Smooth muscle cell of the brain vasculature (primary cell): Measurements from ENCODE around the gene GLYATL1B.
"Not testable (repeated sequence)": the region's sequence is repeated elsewhere in the genome, so short reads cannot be mapped to it uniquely, and the experiment has no call there.

ENCODE experiments used
- DNase-seq: peaks from one replicate; pipeline ENCODE4 v3.0.0-alpha.2; 2012; ENCODE audit warnings: low read depth, low spot score

GLYATL1B gene, protein sequence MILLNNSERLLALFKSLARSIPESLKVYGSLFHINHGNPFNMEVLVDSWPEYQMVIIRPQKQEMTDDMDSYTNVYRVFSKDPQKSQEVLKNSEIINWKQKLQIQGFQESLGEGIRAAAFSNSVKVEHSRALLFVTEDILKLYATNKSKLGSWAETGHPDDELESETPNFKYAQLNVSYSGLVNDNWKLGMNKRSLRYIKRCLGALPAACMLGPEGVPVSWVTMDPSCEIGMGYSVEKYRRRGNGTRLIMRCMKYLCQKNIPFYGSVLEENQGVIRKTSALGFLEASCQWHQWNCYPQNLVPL

DNA sequence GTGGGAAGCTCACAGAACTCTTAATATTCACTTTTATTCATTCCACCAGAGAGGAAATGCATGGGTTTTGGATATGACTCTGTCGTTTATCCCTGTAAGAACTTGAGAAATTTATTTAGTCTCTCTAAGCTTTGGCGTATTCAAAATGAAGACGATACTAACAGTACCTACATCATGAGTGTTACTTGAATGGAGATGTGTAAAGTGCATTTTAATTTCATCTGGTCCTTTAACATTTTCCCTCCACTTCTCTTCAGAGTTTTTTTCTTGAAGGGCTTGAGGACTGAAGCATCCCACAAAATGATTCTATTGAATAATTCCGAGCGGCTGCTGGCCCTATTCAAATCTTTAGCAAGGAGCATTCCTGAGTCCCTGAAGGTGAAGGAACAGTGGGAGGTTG lies at the start of gene GLYATL1B:
GLYATL1B (plus strand) TSS at position 301 of the 400 bp plus-strand sequence; CDS start at position 301, 0 bp downstream.
- DNase-seq = not testable (repeated sequence)

DNA sequence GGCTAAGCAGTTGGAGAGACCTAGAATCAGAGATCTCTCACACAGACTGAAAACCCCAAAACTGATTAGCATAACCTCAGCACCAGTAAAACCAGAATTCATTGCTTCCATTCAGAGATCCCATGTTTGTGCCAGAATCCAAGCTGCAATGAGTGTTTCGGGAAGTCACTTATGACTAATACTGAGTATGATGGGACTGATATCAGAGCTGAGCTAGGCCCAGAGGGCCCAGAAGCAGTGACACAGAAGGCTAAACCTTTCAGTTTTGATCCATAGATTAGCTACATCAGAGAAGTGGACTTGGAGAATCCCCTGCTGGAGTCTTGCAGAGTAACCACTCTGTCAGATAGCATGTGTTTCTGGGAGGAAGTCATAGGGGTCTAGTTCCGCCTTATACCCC lies 49.6 kb upstream of the GLYATL1B start:
- not testable (repeated sequence) for DNase-seq

- DNase-seq = not testable (repeated sequence)
These were observed 48.7 kb upstream of the GLYATL1B start for GRCh38 chr11:59037434-59037833.

DNA sequence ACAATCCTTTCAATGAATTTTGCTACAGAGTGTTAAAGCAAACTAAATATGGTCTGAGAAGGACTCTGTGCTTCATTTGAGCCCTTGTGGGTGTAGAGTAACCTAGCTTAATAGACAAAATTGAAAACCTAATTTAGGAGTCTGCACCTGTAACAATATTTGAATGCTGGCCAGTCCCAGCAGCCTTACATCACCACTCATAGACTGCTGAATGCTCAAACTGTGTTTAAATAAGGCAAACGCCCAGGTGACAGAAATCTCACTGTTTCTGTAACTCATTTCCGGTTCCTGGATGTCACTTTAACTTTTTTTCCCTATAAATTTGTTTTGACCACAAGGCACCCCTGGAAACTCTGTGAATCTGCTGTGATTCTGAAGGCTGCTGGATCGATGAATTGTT lies 45.5 kb upstream of the GLYATL1B start:
- no peak for DNase-seq

GRCh38 chr11:59051383-59051782 lies 34.7 kb upstream of the GLYATL1B start:
- DNase-seq = not testable (repeated sequence)

DNA sequence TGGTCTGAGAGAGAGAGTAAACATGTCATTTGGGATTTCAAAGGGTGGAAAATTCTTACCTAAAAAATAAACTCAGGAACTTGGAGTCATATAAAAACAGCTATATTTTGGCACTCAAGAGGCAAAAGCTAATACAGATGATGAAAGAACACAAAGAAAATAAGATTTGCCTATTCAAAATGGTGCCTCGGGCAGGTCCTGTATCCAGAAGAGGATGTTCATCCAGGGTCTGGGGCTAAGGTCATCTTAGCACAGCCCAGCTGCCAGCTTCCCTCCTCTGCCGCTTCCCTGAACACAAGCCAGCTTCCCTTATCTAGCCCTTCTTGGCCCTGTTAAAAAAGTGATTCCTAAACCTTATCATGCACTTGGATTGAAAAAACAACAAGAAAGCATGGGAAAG lies 33.8 kb upstream of the GLYATL1B start:
- not testable (repeated sequence) for DNase-seq

DNA sequence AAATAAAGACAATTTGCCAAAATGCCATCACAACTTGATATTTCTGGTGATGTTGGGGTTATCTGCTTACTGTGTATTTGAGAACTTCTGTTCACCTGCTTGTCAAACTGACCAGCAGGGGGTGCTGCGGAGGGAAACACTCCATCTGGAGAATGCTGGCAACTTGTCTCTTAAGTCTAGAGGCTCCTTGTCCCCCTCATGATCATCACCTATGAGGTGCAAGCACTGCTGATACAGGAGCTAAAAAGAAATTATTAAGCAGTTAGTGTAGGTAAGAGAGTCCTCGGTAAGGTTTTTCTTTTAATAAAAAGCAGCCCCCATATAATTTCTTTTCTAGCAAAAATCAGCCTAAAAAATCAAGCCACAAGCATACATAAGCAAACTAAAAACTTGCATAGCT lies 32.7 kb upstream of the GLYATL1B start:
- peak; percentile 15 for DNase-seq

DNA sequence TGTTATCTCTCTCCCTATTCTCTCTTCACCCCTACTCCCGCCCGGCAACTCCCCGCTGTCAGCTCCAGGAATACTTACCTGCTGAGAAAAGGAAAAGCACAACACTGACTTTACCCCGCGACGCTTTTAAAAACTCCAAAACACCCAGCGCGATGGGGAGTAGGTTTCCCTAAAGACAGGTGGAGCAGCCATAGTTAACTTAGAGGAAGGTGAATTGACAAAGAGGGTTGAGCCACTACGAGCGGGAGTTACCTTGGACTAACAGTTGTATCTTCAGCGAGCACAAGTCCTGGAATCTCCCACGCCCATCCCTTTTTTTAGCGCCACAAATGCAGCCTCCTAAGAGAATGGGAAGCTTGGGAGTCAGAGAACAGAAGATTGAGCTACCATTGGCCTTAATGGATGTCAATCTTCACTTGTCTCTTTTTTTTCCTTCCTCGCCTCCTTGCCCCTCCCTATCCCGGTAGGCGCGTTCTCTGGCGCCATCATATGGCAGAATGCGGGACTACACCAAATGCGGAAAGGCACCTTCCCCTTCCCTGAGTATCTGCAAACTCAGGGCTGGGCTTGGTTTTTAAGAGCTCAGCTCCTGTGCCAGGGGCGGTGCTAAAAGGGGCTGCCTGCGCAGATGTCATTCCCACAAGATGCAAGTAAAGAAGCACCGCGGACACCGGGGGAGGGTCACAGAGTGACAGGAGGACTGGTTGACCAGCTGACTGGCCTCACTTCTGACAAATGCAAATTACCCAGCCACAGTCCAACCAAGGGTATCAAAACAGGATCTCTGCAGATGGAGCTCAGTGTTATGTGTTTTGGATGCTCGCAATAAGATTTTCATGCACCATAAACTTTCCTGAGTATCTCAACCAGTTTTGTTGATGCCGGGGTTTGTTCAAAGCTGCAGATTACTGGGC lies 27.7 kb upstream of the GLYATL1B start:
- peak; percentile 45 for DNase-seq

GRCh38 chr11:59060096-59060495 lies 26.0 kb upstream of the GLYATL1B start:
- not testable (repeated sequence) for DNase-seq

DNA sequence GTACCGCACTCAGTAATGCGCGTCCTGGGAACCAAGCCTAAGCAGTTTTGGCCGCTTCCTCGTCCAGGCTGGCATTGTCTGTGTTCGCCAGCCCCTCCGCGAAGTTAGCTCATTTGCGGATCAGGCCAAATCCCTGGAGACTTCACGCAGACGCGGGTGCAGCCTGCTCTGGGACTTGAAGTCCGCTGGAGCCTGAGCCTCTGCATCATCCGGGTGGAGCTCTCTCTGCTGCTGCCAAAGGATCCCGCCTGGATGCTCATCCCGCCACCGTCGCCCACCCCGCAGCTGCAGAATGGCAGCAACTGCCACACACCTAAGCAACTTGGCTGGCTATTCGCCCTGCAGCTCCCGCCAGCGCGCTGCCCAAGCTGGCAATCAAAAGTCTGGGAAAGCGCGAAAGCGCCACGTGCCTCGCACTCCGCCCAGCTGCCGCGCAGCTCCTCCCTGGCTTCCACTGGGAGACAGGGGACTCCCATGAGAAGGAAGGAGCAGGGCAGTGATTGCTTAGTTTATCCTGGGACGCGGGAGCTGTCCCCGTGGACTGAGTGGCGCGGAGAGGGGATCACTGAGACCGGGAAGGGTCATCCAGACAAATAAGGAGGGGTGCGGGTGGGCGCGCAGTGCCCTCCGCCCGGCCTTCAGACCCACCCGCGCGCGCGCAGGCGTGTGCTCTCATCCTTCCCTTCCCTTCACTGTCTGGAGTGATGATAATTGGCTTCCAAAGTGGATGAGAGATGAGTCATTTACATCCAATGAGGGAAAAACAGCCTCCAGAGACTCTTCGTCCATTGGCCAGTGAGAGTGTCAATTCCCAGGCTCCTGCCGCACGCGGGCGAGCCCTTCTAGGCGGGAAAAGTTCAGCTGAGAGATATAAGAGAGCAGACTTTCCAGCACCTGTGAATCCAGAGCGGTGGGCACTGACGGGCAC lies 23.2 kb upstream of the GLYATL1B start:
- DNase-seq = no peak

DNA sequence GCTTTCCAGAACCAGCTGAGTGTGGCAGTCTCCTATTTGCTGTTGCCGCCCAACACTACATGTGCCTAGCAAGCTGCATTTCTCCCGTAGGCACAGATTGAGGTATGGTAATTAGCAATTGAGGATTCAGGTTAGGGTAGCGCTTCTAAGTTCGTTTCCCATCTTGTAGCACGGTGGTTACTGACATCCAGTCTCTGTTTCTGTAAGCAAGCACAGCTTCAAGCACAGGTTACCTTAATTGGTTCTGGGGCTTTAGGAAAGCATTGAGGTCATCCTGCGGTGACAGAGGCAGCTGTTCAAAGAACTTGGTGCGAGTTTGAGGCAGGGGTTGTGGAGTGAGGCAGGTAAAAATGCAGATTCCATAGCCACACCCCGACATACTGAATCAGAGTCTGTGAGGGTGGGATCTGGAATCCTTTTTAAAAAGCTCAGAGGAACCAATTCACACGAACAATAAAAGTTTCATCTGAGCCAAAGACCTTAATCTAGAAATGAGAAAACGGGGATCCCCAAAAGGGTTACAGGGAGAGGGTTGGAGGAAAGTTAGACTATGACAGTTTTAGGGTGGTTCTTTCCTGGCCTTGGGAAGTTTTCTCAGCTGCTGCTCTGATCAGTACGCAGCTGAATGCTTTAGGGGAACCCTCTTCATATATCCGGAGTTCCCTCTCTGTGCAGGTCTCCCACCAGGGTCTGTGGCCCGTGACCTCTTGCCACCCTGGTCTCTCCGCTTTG lies 21.9 kb upstream of the GLYATL1B start:
- not testable (repeated sequence) for DNase-seq

GRCh38 chr11:59069087-59069486 lies 17.0 kb upstream of the GLYATL1B start:
- no peak for DNase-seq

GRCh38 chr11:59076876-59077571 lies 9.1 kb upstream of the GLYATL1B start:
- DNase-seq = no peak

GRCh38 chr11:59078435-59078834 lies 7.7 kb upstream of the GLYATL1B start:
- no peak for DNase-seq

DNA sequence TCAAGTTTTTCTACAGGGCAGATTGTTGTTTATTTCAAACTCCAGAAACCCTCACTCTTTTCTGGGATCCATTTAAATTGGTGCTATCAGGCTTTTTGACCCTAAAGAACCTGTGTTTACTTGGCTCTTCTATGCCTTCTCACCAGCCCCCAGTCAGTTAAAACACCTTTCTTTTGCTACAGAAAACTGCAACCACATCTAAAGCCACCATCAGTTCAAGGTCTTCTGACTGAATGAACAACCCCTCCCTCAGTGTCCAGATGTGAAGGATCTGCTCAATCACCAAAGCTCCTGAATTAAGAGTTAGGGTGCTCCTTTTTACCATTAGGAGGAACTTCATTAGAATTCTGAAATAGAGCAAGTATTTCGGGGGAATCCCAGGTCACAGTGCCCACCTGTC lies 7.0 kb upstream of the GLYATL1B start:
- DNase-seq = no peak

DNA sequence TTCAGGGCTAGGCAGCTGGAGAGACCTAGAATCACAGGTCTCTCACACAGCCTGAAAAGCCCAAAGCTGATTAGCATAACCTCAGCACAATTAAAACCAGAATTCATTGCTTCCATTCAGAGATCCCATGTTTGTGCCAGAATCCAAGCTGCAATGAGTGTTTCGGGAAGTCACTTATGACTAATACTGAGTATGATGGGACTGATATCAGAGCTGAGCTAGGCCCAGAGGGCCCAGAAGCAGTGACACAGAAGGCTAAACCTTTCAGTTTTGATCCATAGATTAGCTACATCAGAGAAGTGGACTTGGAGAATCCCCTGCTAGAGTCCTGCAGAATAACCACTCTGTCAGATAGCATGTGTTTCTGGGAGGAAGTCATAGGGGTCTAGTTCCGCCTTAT lies 5.7 kb upstream of the GLYATL1B start:
- not testable (repeated sequence) for DNase-seq

GRCh38 chr11:59081430-59082020 lies 4.6 kb upstream of the GLYATL1B start:
- not testable (repeated sequence) for DNase-seq

- DNase-seq = no peak
These were observed 2.1 kb downstream of the GLYATL1B start for GRCh38 chr11:59088162-59088561.

- not testable (repeated sequence) for DNase-seq
These were observed 7.5 kb downstream of the GLYATL1B start for GRCh38 chr11:59093576-59093975.

DNA sequence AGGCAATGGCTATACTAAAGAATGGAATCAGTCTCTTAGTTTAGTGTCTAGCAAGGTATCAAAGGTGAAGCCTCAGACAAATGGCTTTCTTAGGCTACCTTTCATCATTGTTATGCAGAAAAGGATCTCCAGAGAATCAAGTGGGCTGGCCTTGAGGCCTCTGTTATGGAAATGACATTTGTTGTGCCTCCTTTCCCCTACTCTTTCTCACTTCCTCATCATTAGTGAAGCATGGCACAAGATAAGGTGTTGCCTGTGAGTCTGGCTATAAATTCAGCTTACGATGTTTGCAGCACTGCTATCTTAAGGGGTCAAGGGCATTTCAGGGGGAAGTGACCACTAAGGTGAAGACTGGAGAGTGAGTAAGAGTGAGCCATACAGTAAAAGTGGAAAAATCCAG lies 9.1 kb downstream of the GLYATL1B start:
- DNase-seq = not testable (repeated sequence)
